Mesenchymal stem cell (in vitro differentiated cells and primary cell): ENCODE results near the gene SIK3.
A peak's percentile ranks its signal among the peaks of the same experiment; 100 is the strongest.

ENCODE experiments used
- DNase-seq: peaks from one replicate; pipeline ENCODE4 v3.0.0-alpha.2; 2013
- H2AFZ ChIP-seq: one replicate; pipeline ENCODE4 v1.6.1; 2013; ENCODE audit warnings: low read depth, mild to moderate bottlenecking, control low read depth, inconsistent platforms, low read length, moderate library complexity
- H2AK5ac ChIP-seq: 2 replicates; pipeline ENCODE4 v1.6.1; 2013; ENCODE audit warnings: low read length, moderate library complexity, mild to moderate bottlenecking, inconsistent platforms; ENCODE audit not compliant: severe bottlenecking
- H2BK120ac ChIP-seq: one replicate; pipeline ENCODE4 v1.6.1; 2013; ENCODE audit warnings: low read depth, mild to moderate bottlenecking, inconsistent platforms, low read length, moderate library complexity
- H2BK12ac ChIP-seq, 2 experiments: one replicate each; pipeline ENCODE4 v1.6.1; 2013; ENCODE audit warnings: inconsistent platforms in 2 of 2, low read length in 2 of 2, mild to moderate bottlenecking in 2 of 2, moderate library complexity in 2 of 2, control low read depth in 1 of 2
- H2BK15ac ChIP-seq: one replicate; pipeline ENCODE4 v1.6.1; 2013; ENCODE audit warnings: mild to moderate bottlenecking, low read depth, inconsistent platforms; ENCODE audit not compliant: poor library complexity, severe bottlenecking
- H2BK5ac ChIP-seq: 2 replicates; pipeline ENCODE4 v1.6.1; 2013; ENCODE audit warnings: low read depth, mild to moderate bottlenecking, low read length, control low read depth, inconsistent platforms; ENCODE audit not compliant: poor library complexity, severe bottlenecking
- H3K14ac ChIP-seq, 2 experiments: one replicate each; pipeline ENCODE4 v1.6.1; 2013; ENCODE audit warnings: inconsistent platforms in 2 of 2, low read length in 2 of 2, control low read depth in 1 of 2, mild to moderate bottlenecking in 1 of 2, moderate library complexity in 1 of 2
- H3K18ac ChIP-seq, 2 experiments: one replicate each; pipeline ENCODE4 v1.6.1; 2013; ENCODE audit warnings: inconsistent platforms in 2 of 2, low read length in 2 of 2, control low read depth in 1 of 2, low read depth in 1 of 2, mild to moderate bottlenecking in 1 of 2
- H3K23ac ChIP-seq, 2 experiments: one replicate each; pipeline ENCODE4 v1.6.1; 2013; ENCODE audit warnings: inconsistent platforms in 2 of 2, low read length in 2 of 2, mild to moderate bottlenecking in 2 of 2, moderate library complexity in 2 of 2, control low read depth in 1 of 2
- H3K27ac ChIP-seq: 2 replicates; pipeline ENCODE4 v1.5.1; 2013; ENCODE audit warnings: mild to moderate bottlenecking, moderate library complexity, low read length, control low read depth, inconsistent platforms; ENCODE audit not compliant: poor library complexity, severe bottlenecking
- H3K27me3 ChIP-seq, 2 experiments: 2 replicates each; pipeline versions ENCODE4 v1.6.1 to v1.7.0; 2013; ENCODE audit warnings: low read length in 2 of 2, mild to moderate bottlenecking in 2 of 2, moderate library complexity in 2 of 2, control low read depth in 1 of 2, inconsistent platforms in 1 of 2; ENCODE audit not compliant: control insufficient read depth in 1 of 2, insufficient read depth in 1 of 2
- H3K36me3 ChIP-seq, 2 experiments: 2 replicates each; pipeline versions ENCODE4 v1.6.1 to v1.7.0; 2013; ENCODE audit warnings: low read length in 2 of 2, control low read depth in 1 of 2, inconsistent platforms in 1 of 2, low read depth in 1 of 2, mild to moderate bottlenecking in 1 of 2; ENCODE audit not compliant: insufficient read depth in 2 of 2, control insufficient read depth in 1 of 2
- H3K4ac ChIP-seq, 2 experiments: one replicate each; pipeline ENCODE4 v1.6.1; 2013; ENCODE audit warnings: inconsistent platforms in 2 of 2, low read length in 2 of 2, mild to moderate bottlenecking in 2 of 2, moderate library complexity in 2 of 2, control low read depth in 1 of 2, low read depth in 1 of 2
- H3K4me1 ChIP-seq: 2 replicates; pipeline ENCODE4 v1.6.1; 2013; ENCODE audit warnings: low read depth, low read length, control low read depth; ENCODE audit not compliant: control insufficient read depth, insufficient read depth
- H3K4me2 ChIP-seq: 2 replicates; pipeline ENCODE4 v1.6.1; 2013; ENCODE audit warnings: low read length, mild to moderate bottlenecking, inconsistent platforms; ENCODE audit not compliant: poor library complexity, severe bottlenecking
- H3K4me3 ChIP-seq, 2 experiments: 2 replicates each; pipeline versions ENCODE4 v1.5.1 to v1.7.0; 2013; ENCODE audit warnings: low read length in 2 of 2, mild to moderate bottlenecking in 2 of 2, control low read depth in 1 of 2, low read depth in 1 of 2; ENCODE audit not compliant: insufficient read depth in 1 of 2
- H3K79me1 ChIP-seq: replicated peaks from 2 replicates; pipeline ENCODE4 v1.6.1; 2013; ENCODE audit warnings: mild to moderate bottlenecking, control low read depth, low read length, inconsistent platforms; ENCODE audit not compliant: poor library complexity, severe bottlenecking
- H3K9ac ChIP-seq: 2 replicates; pipeline ENCODE4 v1.7.0; 2013; ENCODE audit warnings: mild to moderate bottlenecking, low read length, moderate library complexity
- H3K9me3 ChIP-seq: 2 replicates; pipeline ENCODE4 v1.7.0; 2013; ENCODE audit warnings: mild to moderate bottlenecking, low read length; ENCODE audit not compliant: control insufficient read depth
- H4K8ac ChIP-seq: one replicate; pipeline ENCODE4 v1.6.1; 2013; ENCODE audit warnings: inconsistent platforms, mild to moderate bottlenecking, low read length, moderate library complexity
- H4K91ac ChIP-seq: one replicate; pipeline ENCODE4 v1.6.1; 2013; ENCODE audit warnings: mild to moderate bottlenecking, low read length, inconsistent platforms
- WGBS: methylation state at CpG from one replicate; pipeline ENCODE4 v1.1.7; 2013; ENCODE audit warnings: mixed read lengths; 5-methylcytosine and 5-hydroxymethylcytosine counted together

The SIK3 gene

GRCh38 chr11:116873381-116873780, 224.8 kb downstream of the SIK3 start:
- Histone ChIP-seq H3K4ac (no peak overlapping the region), H3K23ac (no peak overlapping the region), H2BK5ac (no peak overlapping the region), H3K9me3 (no peaks in the 10 kb centered on the region), H2AK5ac (no peak overlapping the region), H2AFZ (no peak overlapping the region), H2BK12ac (no peak overlapping the region), H4K91ac (no peak overlapping the region), H3K27me3 (no peaks in the 10 kb centered on the region), H2BK120ac (no peak overlapping the region), H3K14ac (no peak overlapping the region), H2BK15ac (no peak overlapping the region), H3K79me1 (peaks cover 6% of the 10 kb centered on the region), H3K27ac (no peak overlapping the region), H3K18ac (no peak overlapping the region), H4K8ac (no peak overlapping the region), H3K4me1 (no peaks in the 10 kb centered on the region), H3K9ac (no peak overlapping the region), H3K4me3 (no peak overlapping the region), H3K36me3 (peaks cover 14 to 68% of the 10 kb centered on the region in 2 experiments), H3K4me2 (no peak overlapping the region)
- no peak for DNase-seq
- 98% methylated on average over 11 of the region's 11 CpGs for WGBS

GRCh38 chr11:116871248-116871647, 227.0 kb downstream of the SIK3 start:
- Histone ChIP-seq H2BK5ac (no peak overlapping the region), H3K4me1 (no peaks in the 10 kb centered on the region), H3K9me3 (no peaks in the 10 kb centered on the region), H2BK15ac (no peak overlapping the region), H3K14ac (no peak overlapping the region), H3K18ac (peak overlapping the region in 1 of 2 experiments; percentile 68), H3K36me3 (peaks cover 18 to 81% of the 10 kb centered on the region in 2 experiments), H4K8ac (no peak overlapping the region), H2BK120ac (no peak overlapping the region), H3K4me3 (peak overlapping the region in 1 of 2 experiments; percentile 3), H3K4ac (no peak overlapping the region), H3K27me3 (no peaks in the 10 kb centered on the region), H4K91ac (no peak overlapping the region), H3K4me2 (no peak overlapping the region), H2AFZ (no peak overlapping the region), H3K27ac (no peak overlapping the region), H3K79me1 (peaks cover 2% of the 10 kb centered on the region), H2BK12ac (no peak overlapping the region), H3K23ac (no peak overlapping the region), H3K9ac (peak overlapping the region; percentile 66), H2AK5ac (no peak overlapping the region)
- WGBS, result 21% methylated on average over 3 of the region's 3 CpGs
- peak; percentile 69 for DNase-seq

GRCh38 chr11:116870054-116870453, 228.2 kb downstream of the SIK3 start:
- H3K18ac ChIP-seq, result no peak overlapping the region
- WGBS, result 96% methylated on average over 3 of the region's 3 CpGs
- no peak overlapping the region for H2BK5ac ChIP-seq
- DNase-seq, result no peak
- no peak overlapping the region for H2AK5ac ChIP-seq
- H3K4me1 ChIP-seq, result no peaks in the 10 kb centered on the region
- no peak overlapping the region for H2BK12ac ChIP-seq
- no peaks in the 10 kb centered on the region for H3K27me3 ChIP-seq
- H2AFZ ChIP-seq, result no peak overlapping the region
- H2BK15ac ChIP-seq, result no peak overlapping the region
- peaks cover 2% of the 10 kb centered on the region for H3K79me1 ChIP-seq
- no peak overlapping the region for H3K14ac ChIP-seq
- H3K27ac ChIP-seq, result no peak overlapping the region
- no peak overlapping the region for H4K91ac ChIP-seq
- H3K4ac ChIP-seq, result no peak overlapping the region
- no peak overlapping the region for H4K8ac ChIP-seq
- H3K9me3 ChIP-seq, result no peaks in the 10 kb centered on the region
- H3K23ac ChIP-seq, result no peak overlapping the region
- peaks cover 16 to 69% of the 10 kb centered on the region in 2 experiments for H3K36me3 ChIP-seq
- no peak overlapping the region for H2BK120ac ChIP-seq
- no peak overlapping the region for H3K4me3 ChIP-seq
- no peak overlapping the region for H3K9ac ChIP-seq
- no peak overlapping the region for H3K4me2 ChIP-seq

GRCh38 chr11:116869610-116870009, 228.6 kb downstream of the SIK3 start:
- H3K14ac ChIP-seq, result no peak overlapping the region
- H3K9me3 ChIP-seq, result no peaks in the 10 kb centered on the region
- no peak overlapping the region for H3K4ac ChIP-seq
- no peaks in the 10 kb centered on the region for H3K4me1 ChIP-seq
- H2BK120ac ChIP-seq, result no peak overlapping the region
- H3K36me3 ChIP-seq, result peaks cover 13 to 67% of the 10 kb centered on the region in 2 experiments
- no peak overlapping the region for H3K4me3 ChIP-seq
- H4K91ac ChIP-seq, result no peak overlapping the region
- H3K27me3 ChIP-seq, result no peaks in the 10 kb centered on the region
- no peak overlapping the region for H2AK5ac ChIP-seq
- no peak overlapping the region for H3K4me2 ChIP-seq
- no peak overlapping the region for H2AFZ ChIP-seq
- H2BK15ac ChIP-seq, result no peak overlapping the region
- no peak overlapping the region for H3K9ac ChIP-seq
- peaks cover 2% of the 10 kb centered on the region for H3K79me1 ChIP-seq
- H2BK12ac ChIP-seq, result no peak overlapping the region
- no peak overlapping the region for H4K8ac ChIP-seq
- no peak overlapping the region for H3K18ac ChIP-seq
- no peak overlapping the region for H3K27ac ChIP-seq
- no peak overlapping the region for H3K23ac ChIP-seq
- WGBS, result 99% methylated on average over 3 of the region's 4 CpGs
- DNase-seq, result no peak
- no peak overlapping the region for H2BK5ac ChIP-seq
